NCI-H2196 (cell line): ENCODE measurements around the gene ERC1.
"Not testable (repeated sequence)": the region's sequence is repeated elsewhere in the genome, so short reads cannot be mapped to it uniquely, and the experiment has no call there.

Experiments
- DNase-seq: peaks from one replicate; lab custom pipeline; 2025; ENCODE audit not compliant: unreplicated experiment; lab: John Stamatoyannopoulos, UW

ERC1 gene

GRCh38 chr12:981176-981828 is 9.7 kb upstream of the ERC1 start:
- no peak for DNase-seq

- DNase-seq = no peak
Observed at GRCh38 chr12:981961-982360, 9.1 kb upstream of the ERC1 start.

GRCh38 chr12:988646-989045 is 2.4 kb upstream of the ERC1 start:
- no peak for DNase-seq

- no peak for DNase-seq
Observed at GRCh38 chr12:989051-989450, 2.0 kb upstream of the ERC1 start.

GRCh38 chr12:989751-990660 is 1.0 kb upstream of the ERC1 start:
- DNase-seq = peak; percentile 18

- no peak for DNase-seq
Observed at GRCh38 chr12:991350-992333, 619 bp downstream of the ERC1 start.

GRCh38 chr12:992647-993046 is 1.6 kb downstream of the ERC1 start:
- no peak for DNase-seq

GRCh38 chr12:996881-997280 is 5.9 kb downstream of the ERC1 start:
- DNase-seq = no peak

GRCh38 chr12:997505-997904 is 6.5 kb downstream of the ERC1 start:
- DNase-seq = no peak

GRCh38 chr12:998020-998874 is 7.2 kb downstream of the ERC1 start:
- DNase-seq = no peak

GRCh38 chr12:999736-1000135 is 8.7 kb downstream of the ERC1 start:
- not testable (repeated sequence) for DNase-seq

GRCh38 chr12:1001507-1001906 is 10.5 kb downstream of the ERC1 start:
- DNase-seq = no peak

- DNase-seq = no peak
Observed at GRCh38 chr12:1003600-1004271, 12.7 kb downstream of the ERC1 start.

- DNase-seq = no peak
Observed at GRCh38 chr12:1006255-1006654, 15.2 kb downstream of the ERC1 start.

- DNase-seq = no peak
Observed at GRCh38 chr12:1007276-1007675, 16.3 kb downstream of the ERC1 start.

- peak; percentile 1 for DNase-seq
Observed at GRCh38 chr12:1007994-1008393, 17.0 kb downstream of the ERC1 start.

GRCh38 chr12:1011091-1011490 is 20.1 kb downstream of the ERC1 start:
- no peak for DNase-seq

- DNase-seq = peak; percentile 3
Observed at GRCh38 chr12:1013618-1014489, 22.8 kb downstream of the ERC1 start.

GRCh38 chr12:1019283-1019682 is 28.3 kb downstream of the ERC1 start:
- DNase-seq = no peak
